BE2C (cell line): Measurements from ENCODE around the gene MELTF.

Experiments
- DNase-seq: peaks from one replicate; pipeline ENCODE4 v3.0.0-alpha.2; 2020
- H3K27me3 ChIP-seq: fragments of 250-450 bp; sonication (Bioruptor Pico); 2 replicates; pipeline ENCODE4 v1.5.1; 2020; ENCODE audit warnings: mild to moderate bottlenecking
- H3K36me3 ChIP-seq: fragments of 250-450 bp; sonication (Bioruptor Pico); 2 replicates; pipeline ENCODE4 v1.5.1; 2020; ENCODE audit warnings: mild to moderate bottlenecking
- H3K4me1 ChIP-seq: fragments of 250-450 bp; sonication (Bioruptor Pico); 2 replicates; pipeline ENCODE4 v1.5.1; 2020
- H3K4me3 ChIP-seq: 2 replicates; pipeline ENCODE4 v1.5.1; 2011; ENCODE audit warnings: low read depth, low read length
- H3K9me3 ChIP-seq: fragments of 250-450 bp; sonication (Bioruptor Pico); 2 replicates; pipeline ENCODE4 v1.5.1; 2020
- CTCF ChIP-seq: IDR thresholded peaks from 2 replicates; pipeline ENCODE4 v1.5.1; 2012; ENCODE audit warnings: mild to moderate bottlenecking, low read depth, low read length

MELTF gene

GRCh38 chr3:197001972-197002700, 27.5 kb downstream of the MELTF start:
- no peaks in the 10 kb centered on the region for H3K27me3 ChIP-seq
- H3K36me3 ChIP-seq: no peaks in the 10 kb centered on the region; the same call in 1 of the 2 replicates
- H3K4me3 ChIP-seq: no peak overlapping the region
- no peak for TF ChIP-seq CTCF
- H3K9me3 ChIP-seq: no peaks in the 10 kb centered on the region
- H3K4me1 ChIP-seq: peaks cover 5% of the 10 kb centered on the region; the same call in 1 of the 2 replicates
- no peak for DNase-seq

- DNase-seq: no peak
- Histone ChIP-seq H3K27me3 (no peaks in the 10 kb centered on the region), H3K36me3 (no peaks in the 10 kb centered on the region; the same call in 1 of the 2 replicates), H3K4me3 (no peak overlapping the region), H3K9me3 (no peaks in the 10 kb centered on the region), H3K4me1 (peaks cover 5% of the 10 kb centered on the region; the same call in 1 of the 2 replicates)
- TF ChIP-seq CTCF: no peak
These were observed 28.3 kb downstream of the MELTF start for GRCh38 chr3:197001106-197001971.

- Histone ChIP-seq H3K9me3 (no peaks in the 10 kb centered on the region), H3K36me3 (no peaks in the 10 kb centered on the region; the same call in 1 of the 2 replicates), H3K4me3 (no peak overlapping the region), H3K4me1 (peaks cover 5% of the 10 kb centered on the region; the same call in 1 of the 2 replicates), H3K27me3 (no peaks in the 10 kb centered on the region)
- no peak for TF ChIP-seq CTCF
- no peak for DNase-seq
These were observed 29.4 kb downstream of the MELTF start for GRCh38 chr3:197000211-197000610.

GRCh38 chr3:196998966-196999760, 30.5 kb downstream of the MELTF start:
- DNase-seq: no peak
- Histone ChIP-seq H3K36me3 (no peaks in the 10 kb centered on the region), H3K27me3 (no peaks in the 10 kb centered on the region), H3K9me3 (no peaks in the 10 kb centered on the region), H3K4me3 (no peak overlapping the region), H3K4me1 (peaks cover 5% of the 10 kb centered on the region; the same call in 1 of the 2 replicates)
- no peak for TF ChIP-seq CTCF

GRCh38 chr3:196997311-196997710, 32.3 kb downstream of the MELTF start:
- Histone ChIP-seq H3K4me1 (no peaks in the 10 kb centered on the region), H3K27me3 (no peaks in the 10 kb centered on the region), H3K9me3 (no peaks in the 10 kb centered on the region), H3K4me3 (no peak overlapping the region), H3K36me3 (no peaks in the 10 kb centered on the region)
- DNase-seq: no peak
- TF ChIP-seq CTCF: no peak
